Fibroblast of lung (primary cell): ENCODE measurements around the gene TMEM51. TPM values are rescaled to one million over a fixed set of nuclear protein-coding genes. Genes with fewer than 3 reads are reported as not detected.

Experiments used
- DNase-seq, 2 donors: peaks; one replicate each; pipeline versions ENCODE4 v3.0.0 to v3.0.0-alpha.2; 2010; ENCODE audit warnings: low read depth in 2 of 2
- H2AFZ ChIP-seq: 2 replicates; pipeline ENCODE4 v1.5.1; 2012; ENCODE audit warnings: low read length, control low read depth, inconsistent platforms
- H3K27ac ChIP-seq: 2 replicates; pipeline ENCODE4 v1.5.1; 2011; ENCODE audit warnings: low read length, control low read depth; ENCODE audit not compliant: insufficient read depth
- H3K27me3 ChIP-seq: 2 replicates; pipeline ENCODE4 v1.5.1; 2011; ENCODE audit warnings: mild to moderate bottlenecking, low read length; ENCODE audit not compliant: control insufficient read depth, insufficient read depth
- H3K36me3 ChIP-seq: 2 replicates; pipeline ENCODE4 v1.5.1; 2011; ENCODE audit warnings: low read length; ENCODE audit not compliant: control insufficient read depth, insufficient read depth
- H3K4me1 ChIP-seq: 2 replicates; pipeline ENCODE4 v1.5.1; 2011; ENCODE audit warnings: low read length; ENCODE audit not compliant: control insufficient read depth, insufficient read depth; ENCODE audit errors: extremely low read depth
- H3K4me2 ChIP-seq: 2 replicates; pipeline ENCODE4 v1.5.1; 2011; ENCODE audit warnings: low read length, control low read depth; ENCODE audit not compliant: insufficient read depth; ENCODE audit errors: extremely low read depth
- H3K4me3 ChIP-seq, 4 experiments: fragments of 200-600 bp in 1 of 4; sonication (generic) in 1 of 4; replicated peaks in 1 of 4; 2 replicates each; pipeline ENCODE4 v1.5.1; 2011 to 2016; ENCODE audit warnings: low read length in 4 of 4, low read depth in 3 of 4, mild to moderate bottlenecking in 3 of 4, control low read depth in 2 of 4, inconsistent platforms in 1 of 4, mixed read lengths in 1 of 4; ENCODE audit not compliant: insufficient read depth in 1 of 4; ENCODE audit errors: control extremely low read depth in 1 of 4
- H3K79me2 ChIP-seq: 2 replicates; pipeline ENCODE4 v1.5.1; 2012; ENCODE audit warnings: mild to moderate bottlenecking, low read length, inconsistent platforms; ENCODE audit not compliant: control insufficient read depth, insufficient read depth
- H3K9ac ChIP-seq: 2 replicates; pipeline ENCODE4 v1.5.1; 2011; ENCODE audit warnings: mild to moderate bottlenecking, low read length, control low read depth; ENCODE audit not compliant: insufficient read depth
- H3K9me3 ChIP-seq: 2 replicates; pipeline ENCODE4 v1.5.1; 2012; ENCODE audit warnings: low read depth, low read length; ENCODE audit not compliant: control insufficient read depth, insufficient read depth
- H4K20me1 ChIP-seq: 2 replicates; pipeline ENCODE4 v1.5.1; 2011; ENCODE audit warnings: low read length; ENCODE audit not compliant: control insufficient read depth, insufficient read depth; ENCODE audit errors: extremely low read depth
- EZH2 ChIP-seq: IDR thresholded peaks from 2 replicates; pipeline ENCODE4 v1.5.1; 2012; ENCODE audit warnings: low read length, control low read depth, mild to moderate bottlenecking; ENCODE audit errors: missing control alignments
- polyA plus RNA-seq, 2 donors: library from polyadenylated mRNA; depleted of rRNA in 1 of 2; stranded (reverse) in 1 of 2; unstranded in 1 of 2; fragments of >200 nt; gene quantifications; 2 replicates each; pipeline ENCODE4 v1.2.1, GENCODE V29; 2011 to 2012; ENCODE audit warnings: missing spikeins in 1 of 2
- total RNA-seq: library from RNA; depleted of rRNA; stranded (reverse); fragments of >200 nt; gene quantifications from 2 replicates; pipeline ENCODE4 v1.2.1, GENCODE V29; 2014
- TF ChIP-seq, protein P1 (sequence below), 2 donors: IDR thresholded peaks in 1 of 2; conservative IDR thresholded peaks in 1 of 2; 1 replicate in 1 of 2; 2 replicates in 1 of 2; pipeline ENCODE4 v1.5.1; 2011 to 2012; ENCODE audit warnings: low read length in 2 of 2, control low read depth in 1 of 2, inconsistent platforms in 1 of 2, low read depth in 1 of 2, mild to moderate bottlenecking in 1 of 2

TMEM51 gene
- total and polyA plus RNA-seq, 2 donors (not counting 1 experiment from before 2014, with no cell fraction given), result 6.1 to 19.0 TPM

DNA sequence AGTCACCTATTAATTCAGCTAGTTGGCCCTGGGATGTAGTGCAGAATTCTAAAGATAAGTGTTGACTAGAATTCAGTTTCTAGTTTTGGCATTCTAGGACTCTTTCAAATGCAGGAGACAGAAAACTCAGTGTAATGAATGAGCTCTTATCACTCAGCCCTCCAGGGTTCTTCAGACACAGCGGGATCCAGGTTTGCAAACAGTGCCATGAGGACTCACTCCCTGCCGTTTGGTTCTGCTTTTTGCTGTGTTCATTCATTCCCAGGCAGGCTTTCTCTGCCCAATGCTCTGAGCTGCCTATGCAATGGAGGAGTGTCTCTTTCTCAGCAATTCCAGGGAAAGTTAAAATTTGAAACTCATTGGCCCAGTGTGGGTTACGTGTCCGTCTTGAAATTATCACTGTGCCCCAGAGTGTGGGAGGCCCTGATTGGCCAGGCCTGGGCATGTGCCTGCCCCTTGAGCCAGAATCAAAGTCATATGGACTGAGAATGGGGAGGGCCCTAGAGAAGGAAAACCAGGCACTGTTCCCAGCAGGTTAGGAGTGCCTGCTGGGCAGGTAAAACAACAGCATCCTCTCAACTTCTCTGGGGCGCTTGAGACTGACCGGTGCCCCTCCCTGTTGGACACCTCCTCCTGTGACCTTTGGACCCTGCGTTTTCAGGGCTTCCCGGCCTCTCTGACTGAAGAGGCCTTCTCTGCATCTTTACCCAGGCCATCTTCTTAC, 43.4 kb downstream of the TMEM51 start:
- H3K9me3 ChIP-seq, result no peaks in the 10 kb centered on the region
- no peak overlapping the region for H3K9ac ChIP-seq
- TF ChIP-seq EZH2, result no peak
- TF ChIP-seq, protein P1, sequence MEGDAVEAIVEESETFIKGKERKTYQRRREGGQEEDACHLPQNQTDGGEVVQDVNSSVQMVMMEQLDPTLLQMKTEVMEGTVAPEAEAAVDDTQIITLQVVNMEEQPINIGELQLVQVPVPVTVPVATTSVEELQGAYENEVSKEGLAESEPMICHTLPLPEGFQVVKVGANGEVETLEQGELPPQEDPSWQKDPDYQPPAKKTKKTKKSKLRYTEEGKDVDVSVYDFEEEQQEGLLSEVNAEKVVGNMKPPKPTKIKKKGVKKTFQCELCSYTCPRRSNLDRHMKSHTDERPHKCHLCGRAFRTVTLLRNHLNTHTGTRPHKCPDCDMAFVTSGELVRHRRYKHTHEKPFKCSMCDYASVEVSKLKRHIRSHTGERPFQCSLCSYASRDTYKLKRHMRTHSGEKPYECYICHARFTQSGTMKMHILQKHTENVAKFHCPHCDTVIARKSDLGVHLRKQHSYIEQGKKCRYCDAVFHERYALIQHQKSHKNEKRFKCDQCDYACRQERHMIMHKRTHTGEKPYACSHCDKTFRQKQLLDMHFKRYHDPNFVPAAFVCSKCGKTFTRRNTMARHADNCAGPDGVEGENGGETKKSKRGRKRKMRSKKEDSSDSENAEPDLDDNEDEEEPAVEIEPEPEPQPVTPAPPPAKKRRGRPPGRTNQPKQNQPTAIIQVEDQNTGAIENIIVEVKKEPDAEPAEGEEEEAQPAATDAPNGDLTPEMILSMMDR (conservative IDR thresholded peaks at IDR 0.05 in 1 of 2, IDR thresholded peaks at IDR 0.05 in 1 of 2; ENCODE audit: low read depth in 1 of 2, low read length in 2 of 2), result no peak
- H3K36me3 ChIP-seq, result no peaks in the 10 kb centered on the region
- H3K27me3 ChIP-seq, result no peaks in the 10 kb centered on the region
- DNase-seq, result no peak
- no peak overlapping the region for H3K4me3 ChIP-seq
- peaks cover 18% of the 10 kb centered on the region for H3K4me1 ChIP-seq
- no peak overlapping the region for H2AFZ ChIP-seq
- H4K20me1 ChIP-seq, result no peaks in the 10 kb centered on the region
- no peak overlapping the region for H3K4me2 ChIP-seq
- H3K27ac ChIP-seq, result no peak overlapping the region
- H3K79me2 ChIP-seq, result no peaks in the 10 kb centered on the region

DNA sequence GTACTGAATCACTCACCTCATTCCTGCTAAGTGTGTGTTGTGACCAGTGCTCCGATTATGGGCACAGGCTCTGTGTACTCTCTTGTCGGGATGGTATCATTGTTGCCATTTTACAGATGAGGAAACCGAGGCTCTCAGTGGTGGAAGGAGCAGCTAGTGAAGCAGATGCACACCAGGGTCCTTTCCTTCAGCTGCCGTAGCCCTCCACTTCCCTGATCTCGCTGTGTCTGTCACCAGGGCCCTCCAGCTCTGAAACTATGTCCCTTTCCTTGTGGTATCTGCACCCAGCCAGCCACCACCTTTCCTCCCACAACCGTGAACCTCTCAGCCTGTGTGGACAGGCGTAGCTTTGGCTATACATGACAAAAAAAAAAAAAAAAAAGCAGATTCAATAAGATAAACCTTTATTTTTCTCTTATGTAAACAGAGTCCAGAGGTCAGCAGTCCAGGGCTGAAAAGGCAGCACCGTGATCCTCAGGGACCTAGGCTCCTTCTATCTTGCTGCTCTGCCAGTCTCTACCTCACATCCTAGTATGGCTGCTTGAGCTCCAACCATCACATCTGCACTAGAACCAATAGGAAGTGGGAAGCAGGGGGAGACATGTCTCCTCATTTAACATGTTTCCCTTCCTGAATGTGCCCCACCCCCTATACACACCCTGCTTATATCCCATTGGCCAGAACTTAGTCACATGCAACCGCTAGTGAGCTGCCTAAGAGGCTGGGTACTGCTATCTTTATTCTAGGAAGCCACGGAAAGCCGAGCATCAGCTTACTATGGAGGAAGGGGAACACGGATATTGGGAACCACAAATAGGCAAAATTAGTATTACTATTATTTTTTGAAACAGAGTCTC, 44.3 kb downstream of the TMEM51 start:
- Histone ChIP-seq H3K9me3 (no peaks in the 10 kb centered on the region), H3K79me2 (no peaks in the 10 kb centered on the region), H3K36me3 (no peaks in the 10 kb centered on the region), H4K20me1 (no peaks in the 10 kb centered on the region), H3K9ac (no peak overlapping the region), H3K27me3 (no peaks in the 10 kb centered on the region), H3K4me2 (no peak overlapping the region), H3K4me3 (no peak overlapping the region), H3K27ac (no peak overlapping the region), H2AFZ (no peak overlapping the region), H3K4me1 (peaks cover 18% of the 10 kb centered on the region)
- TF ChIP-seq, protein P1 (conservative IDR thresholded peaks at IDR 0.05 in 1 of 2, IDR thresholded peaks at IDR 0.05 in 1 of 2; ENCODE audit: low read depth in 1 of 2, low read length in 2 of 2), result no peak
- no peak for TF ChIP-seq EZH2
- no peak for DNase-seq

DNA sequence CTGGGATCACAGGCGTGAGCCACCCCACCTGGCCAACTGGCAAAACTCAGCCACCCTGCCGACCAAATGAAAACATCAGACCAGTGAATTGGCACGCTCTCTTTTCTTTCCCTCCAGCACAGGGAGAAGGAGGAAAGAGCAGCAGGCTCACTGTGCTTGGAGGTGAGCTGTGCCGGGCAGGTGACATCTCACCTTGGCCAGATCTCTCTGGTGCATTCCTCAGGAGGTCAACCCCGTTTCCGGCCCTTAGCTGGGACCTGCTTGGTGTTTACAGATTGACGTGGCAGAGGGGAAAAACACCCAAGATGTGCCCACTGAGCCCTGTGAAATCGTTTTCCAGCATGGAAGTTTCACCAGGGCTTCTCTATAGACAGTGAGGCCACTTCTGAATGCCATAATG, 45.1 kb downstream of the TMEM51 start:
- Histone ChIP-seq H4K20me1 (no peaks in the 10 kb centered on the region), H3K4me1 (peaks cover 18% of the 10 kb centered on the region), H3K79me2 (no peaks in the 10 kb centered on the region), H3K9me3 (no peaks in the 10 kb centered on the region), H3K27ac (no peak overlapping the region), H3K27me3 (no peaks in the 10 kb centered on the region), H3K4me3 (no peak overlapping the region), H3K9ac (no peak overlapping the region), H3K36me3 (no peaks in the 10 kb centered on the region), H2AFZ (no peak overlapping the region), H3K4me2 (no peak overlapping the region)
- TF ChIP-seq EZH2, result no peak
- TF ChIP-seq, protein P1 (conservative IDR thresholded peaks at IDR 0.05 in 1 of 2, IDR thresholded peaks at IDR 0.05 in 1 of 2; ENCODE audit: low read depth in 1 of 2, low read length in 2 of 2), result no peak
- no peak for DNase-seq
